ENCODE results near the gene ABCG4.

- TF ChIP-seq CTCF (IDR thresholded peaks at IDR 0.05) (no peak), POLR2A (IDR thresholded peaks at IDR 0.05) (no peak)
Observed at GRCh38 chr11:119173453-119173852, 24.6 kb downstream of the ABCG4 start.

Measured in adrenal gland (tissue), 5 donors.